ENCODE measurements around the gene APP.

APP gene

DNA sequence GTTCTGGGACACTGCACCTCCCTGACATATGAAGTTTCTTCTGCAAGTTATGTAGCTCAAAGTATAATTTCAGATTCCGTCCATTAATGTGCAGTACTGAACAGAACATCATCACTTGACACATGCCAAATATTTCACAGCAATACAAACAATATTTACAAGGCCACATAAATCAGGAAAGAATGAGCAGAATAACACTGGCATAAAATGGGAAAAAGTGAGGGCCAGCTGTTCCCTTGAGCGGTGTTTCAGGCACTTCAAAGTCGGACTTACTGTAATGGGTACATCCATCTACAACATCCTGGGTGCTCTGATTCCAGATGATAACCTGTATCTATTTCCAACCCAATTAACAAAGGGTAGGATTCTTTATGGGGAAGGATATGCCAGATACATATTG, 217.4 kb downstream of the APP start:
- no peak for DNase-seq (ENCODE audit: low spot score)
- no peak for TF ChIP-seq CTCF (IDR thresholded peaks at IDR 0.05; ENCODE audit: extremely low read depth, missing control alignments)

DNA sequence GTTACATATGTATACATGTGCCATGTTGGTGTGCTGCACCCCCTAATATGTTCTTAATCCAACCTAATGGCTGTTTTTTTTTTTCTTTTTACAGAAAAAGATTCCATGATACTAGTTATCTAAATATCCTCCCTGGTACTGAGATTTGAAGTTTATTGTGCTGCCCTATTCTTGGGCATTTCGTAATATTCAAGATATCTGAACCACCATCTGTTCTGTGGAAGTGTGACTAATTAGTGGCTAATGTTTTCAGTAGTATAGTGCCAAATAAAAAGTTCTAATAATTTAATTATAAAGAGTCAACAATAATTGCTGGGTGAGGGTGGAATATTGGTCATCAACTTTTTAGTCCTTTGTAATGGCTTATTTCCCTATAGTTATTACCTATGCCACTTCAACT, 218.3 kb downstream of the APP start:
- no peak for TF ChIP-seq CTCF (IDR thresholded peaks at IDR 0.05; ENCODE audit: extremely low read depth, missing control alignments)
- no peak for DNase-seq (ENCODE audit: low spot score)

DNA sequence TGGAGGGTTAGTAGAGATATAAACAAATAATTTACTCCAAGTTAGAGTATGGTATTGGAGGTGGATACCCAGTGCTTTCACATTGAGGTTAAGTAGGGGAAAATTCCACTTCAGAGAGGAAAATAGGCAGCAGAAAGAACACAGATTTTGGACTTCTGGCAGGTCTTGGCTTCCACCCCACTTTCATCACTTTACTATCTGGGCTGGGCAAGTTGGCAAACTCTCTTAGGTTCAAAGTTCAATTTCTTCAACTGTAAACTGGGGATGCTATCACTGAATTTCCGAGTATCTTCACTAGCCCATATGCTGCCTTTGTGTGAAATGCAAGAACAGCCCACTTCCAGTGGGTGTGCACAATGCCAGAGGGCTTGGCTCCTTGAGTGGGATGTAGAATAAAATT, 220.9 kb downstream of the APP start:
- no peak for TF ChIP-seq CTCF (IDR thresholded peaks at IDR 0.05; ENCODE audit: extremely low read depth, missing control alignments)
- DNase-seq (ENCODE audit: low spot score) = no peak

DNA sequence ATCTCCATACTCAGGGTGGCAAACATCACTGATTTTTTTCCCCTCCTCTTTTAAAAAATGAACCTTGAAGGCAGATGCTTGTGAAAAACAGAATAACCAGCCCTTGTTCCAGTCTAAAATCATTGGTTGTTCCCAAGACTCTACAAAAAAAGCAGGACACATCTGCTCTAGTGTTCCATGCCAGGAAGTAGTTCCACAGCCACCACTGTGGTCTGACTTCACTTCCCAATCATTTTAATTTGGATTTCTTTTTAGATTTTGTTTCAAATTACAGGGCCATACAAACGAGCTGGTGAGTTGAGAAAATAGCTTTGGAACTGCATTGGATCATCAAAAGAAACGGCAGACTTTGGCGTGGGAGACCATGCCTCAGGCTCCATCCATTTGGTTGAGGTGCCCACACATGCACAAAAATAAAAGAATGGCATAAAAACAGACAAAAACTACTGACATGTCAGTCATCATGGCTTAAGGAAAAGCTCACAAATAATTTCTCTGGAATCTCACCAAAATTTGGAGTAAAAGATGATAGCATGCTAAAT, 225.8 kb downstream of the APP start:
- TF ChIP-seq CTCF (IDR thresholded peaks at IDR 0.05; ENCODE audit: extremely low read depth, missing control alignments) = no peak
- no peak for DNase-seq (ENCODE audit: low spot score)

DNA sequence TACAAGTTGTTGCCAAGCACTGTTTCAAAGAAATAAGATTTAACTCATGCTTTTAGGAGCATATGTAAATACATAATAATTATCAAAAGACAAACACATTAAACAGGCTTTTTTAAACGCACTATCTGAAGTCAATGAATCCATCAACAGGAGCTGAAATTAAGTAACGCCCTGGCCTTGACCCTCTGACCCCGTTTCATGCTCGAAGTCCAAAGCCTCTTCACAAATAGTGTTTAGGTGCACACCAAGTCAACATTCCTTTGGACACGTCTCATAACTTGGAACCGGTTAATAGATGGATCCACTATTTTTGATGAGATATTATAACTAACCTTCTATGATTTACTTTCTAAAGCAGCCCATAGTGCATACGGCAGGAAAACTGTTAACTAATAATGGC, 226.5 kb downstream of the APP start:
- no peak for DNase-seq (ENCODE audit: low spot score)
- TF ChIP-seq CTCF (IDR thresholded peaks at IDR 0.05; ENCODE audit: extremely low read depth, missing control alignments) = no peak

DNA sequence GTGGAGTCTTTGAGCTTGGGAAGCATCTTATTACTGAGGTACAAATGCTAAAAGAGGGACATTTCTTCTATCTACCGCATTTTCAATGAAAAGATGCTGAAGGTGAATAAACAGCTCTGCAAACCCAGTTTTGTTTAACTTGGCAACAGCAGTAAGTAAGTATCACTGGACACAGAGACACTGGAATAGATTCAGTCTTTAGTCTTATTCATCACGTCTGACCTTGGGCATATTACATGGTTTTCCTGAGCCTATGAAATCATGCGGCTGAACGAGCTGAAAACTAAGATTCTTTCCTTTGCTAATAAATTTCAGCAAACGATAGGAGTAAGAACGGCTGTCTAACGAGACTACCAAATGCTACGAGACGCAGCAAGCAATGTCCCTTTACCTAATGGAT, 228.4 kb downstream of the APP start:
- no peak for DNase-seq (ENCODE audit: low spot score)
- TF ChIP-seq CTCF (IDR thresholded peaks at IDR 0.05; ENCODE audit: extremely low read depth, missing control alignments) = no peak

- no peak for DNase-seq (ENCODE audit: low spot score)
- TF ChIP-seq CTCF (IDR thresholded peaks at IDR 0.05; ENCODE audit: extremely low read depth, missing control alignments) = no peak
Measured at GRCh38 chr21:25939396-25939761, 231.2 kb downstream of the APP start.
